Activated naive CD4-positive, alpha-beta T cell (primary cell): ENCODE measurements around the gene PCDH17.

ENCODE experiments used
- DNase-seq, 4 experiments: peaks; one replicate each; lab custom pipeline; 2025; lab: John Stamatoyannopoulos, UW

The PCDH17 gene

DNA sequence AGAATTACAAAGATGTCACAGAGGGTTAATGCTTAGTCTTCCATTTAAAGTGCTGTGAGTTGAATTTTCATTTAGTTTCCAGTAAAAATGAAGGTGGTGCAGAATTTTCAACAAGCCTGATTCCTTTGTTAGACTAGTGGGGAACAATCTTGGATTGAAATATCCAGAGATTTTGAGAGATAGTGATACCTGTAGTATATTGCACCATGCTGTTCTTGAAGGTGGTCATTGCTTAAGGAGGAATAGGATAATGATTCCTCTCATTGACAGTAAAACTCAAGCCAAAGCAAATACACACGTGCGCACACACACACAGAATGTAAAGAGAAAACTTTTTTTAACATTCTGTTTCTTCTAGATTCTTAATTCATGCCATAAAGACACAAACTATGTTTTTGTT, 5.3 kb downstream of the PCDH17 start:
- no peak for DNase-seq

DNA sequence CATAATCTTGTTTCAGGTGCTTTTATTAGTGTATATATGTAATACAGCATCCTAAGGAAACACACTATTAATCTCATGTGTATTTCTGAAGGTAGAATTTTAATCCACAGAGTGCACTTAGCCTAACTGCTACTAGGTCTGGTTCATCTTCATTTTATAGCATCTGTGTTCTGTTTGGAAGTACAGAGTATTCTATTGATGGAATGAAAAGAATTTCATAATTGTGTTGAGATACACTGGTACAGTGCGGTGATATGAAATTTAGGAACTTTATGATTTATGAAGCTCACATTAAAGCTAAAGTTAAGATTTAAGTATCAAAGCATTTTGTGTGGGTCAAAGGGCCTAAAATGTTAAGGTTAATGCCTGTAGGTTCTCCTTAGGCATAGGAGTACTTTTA, 6.0 kb downstream of the PCDH17 start:
- DNase-seq = no peak

DNA sequence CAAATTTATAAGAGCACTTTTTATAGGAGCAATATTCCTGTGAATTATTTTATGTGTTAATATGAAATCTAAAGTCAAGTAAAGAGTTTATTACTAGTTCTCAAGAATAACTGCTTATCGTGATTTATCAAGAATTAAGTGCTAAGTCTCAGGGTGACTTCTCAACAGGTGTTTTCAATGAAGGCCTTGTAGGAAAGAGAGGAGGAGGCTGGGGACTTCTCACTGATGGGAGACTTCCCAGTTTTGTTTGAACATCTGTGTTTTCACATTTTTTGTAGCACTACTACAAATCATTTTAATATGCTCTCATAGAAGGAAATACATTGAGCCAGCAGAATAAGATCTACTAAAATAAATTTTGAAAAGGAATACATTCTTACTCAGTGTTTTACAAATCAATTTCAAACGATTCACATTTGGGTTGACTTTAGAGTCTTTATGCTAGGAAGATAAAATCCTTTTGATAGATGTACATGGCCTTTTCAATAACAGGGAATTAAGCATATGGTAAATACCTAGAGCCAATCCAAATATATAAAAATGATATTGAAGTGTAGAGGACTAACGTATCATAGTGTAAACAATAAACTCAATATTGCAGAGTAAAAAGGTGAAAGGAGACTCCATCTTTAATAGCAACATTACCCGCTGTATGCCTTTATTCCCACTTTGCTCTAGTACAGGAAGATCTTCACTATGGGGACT, 6.8 kb downstream of the PCDH17 start:
- no peak for DNase-seq

DNA sequence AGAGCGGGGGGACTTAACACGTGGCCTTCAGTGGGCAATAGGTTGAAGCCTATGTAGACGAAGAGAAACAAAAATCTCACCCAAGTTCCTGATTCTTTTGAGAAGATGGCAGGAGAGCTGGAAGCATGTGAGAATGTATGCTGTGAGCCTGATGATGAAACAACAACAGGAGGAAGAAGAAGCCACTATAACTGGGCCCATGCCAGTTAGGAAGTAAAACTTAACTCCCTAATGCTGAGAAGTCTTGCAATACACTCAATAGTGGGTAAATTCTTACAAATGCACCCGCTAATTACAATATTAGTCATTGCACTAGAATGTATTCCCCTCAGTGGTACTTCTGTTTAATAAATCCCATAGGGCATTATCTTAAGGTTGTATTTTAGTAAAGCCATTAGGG, 9.1 kb downstream of the PCDH17 start:
- no peak for DNase-seq

DNA sequence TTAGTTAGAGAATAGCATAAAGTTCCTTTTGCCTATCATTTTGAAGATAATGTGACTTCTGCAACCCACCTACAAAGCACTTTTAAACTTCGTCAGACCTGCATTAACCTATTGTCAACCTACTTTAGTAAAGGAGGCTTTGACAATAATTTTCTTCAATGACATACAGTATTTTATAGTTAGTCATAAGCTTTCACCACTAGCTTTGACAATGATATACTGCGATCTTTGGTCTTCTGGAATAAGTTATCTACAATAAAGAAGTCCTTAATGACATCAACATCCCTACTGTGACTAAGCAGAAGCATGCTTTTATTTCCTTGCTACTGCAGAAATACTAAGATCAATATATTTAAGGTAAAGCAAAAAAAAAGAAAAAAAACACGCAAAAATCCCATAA, 9.5 kb downstream of the PCDH17 start:
- DNase-seq = no peak

DNA sequence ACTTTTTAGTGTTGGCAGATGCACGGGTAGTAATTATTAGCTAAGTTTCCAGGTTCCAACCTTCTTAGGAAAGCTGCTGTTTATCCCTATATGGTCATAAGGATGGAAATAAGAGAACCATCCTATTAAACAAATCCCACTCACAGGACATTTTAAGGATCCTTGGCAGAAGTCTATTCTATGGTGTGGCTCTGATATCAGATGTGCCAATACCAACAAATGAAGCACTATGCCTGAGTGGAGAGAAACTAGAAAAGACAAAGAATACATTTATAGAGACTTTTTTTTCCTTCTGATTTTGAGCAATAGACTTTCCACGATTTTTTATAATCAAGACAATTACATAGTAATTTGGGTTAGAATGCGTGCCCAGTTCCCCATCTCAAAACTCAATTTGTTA, 12.6 kb downstream of the PCDH17 start:
- no peak for DNase-seq

DNA sequence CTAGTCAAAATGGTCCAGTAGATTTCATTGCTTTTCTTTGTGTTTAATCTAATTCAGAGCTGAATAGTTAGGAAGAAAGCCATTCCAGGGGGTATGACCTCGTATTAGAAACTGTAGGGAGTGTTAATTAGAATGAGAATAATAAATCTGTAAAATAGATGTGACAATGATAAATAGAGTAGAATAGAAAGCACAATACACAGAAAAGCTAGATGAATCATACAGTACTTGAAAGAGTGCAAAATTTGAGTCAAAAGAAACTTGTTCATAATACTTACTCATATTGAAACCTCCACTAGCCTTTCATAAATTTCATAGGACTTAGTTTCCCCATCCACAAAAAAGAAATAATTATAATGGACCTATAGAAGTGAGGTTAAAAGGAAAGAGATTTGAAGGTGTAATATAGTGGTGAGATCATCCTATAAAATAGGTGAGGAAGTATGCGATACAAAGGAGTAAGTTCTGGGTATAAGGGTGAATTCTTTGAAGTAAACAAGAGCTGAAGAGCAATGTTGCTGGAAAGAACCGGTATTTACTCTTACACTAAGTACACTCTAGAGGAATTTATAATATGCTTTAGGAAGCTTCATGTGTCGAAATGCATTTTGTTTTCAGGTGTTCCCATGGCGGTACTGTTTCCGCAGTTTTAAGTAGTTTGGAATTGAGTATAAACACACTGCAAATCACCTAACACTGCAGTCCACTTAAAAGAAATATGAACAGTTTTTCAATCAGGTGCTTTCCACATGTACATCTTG, 21.9 kb downstream of the PCDH17 start:
- no peak for DNase-seq

DNA sequence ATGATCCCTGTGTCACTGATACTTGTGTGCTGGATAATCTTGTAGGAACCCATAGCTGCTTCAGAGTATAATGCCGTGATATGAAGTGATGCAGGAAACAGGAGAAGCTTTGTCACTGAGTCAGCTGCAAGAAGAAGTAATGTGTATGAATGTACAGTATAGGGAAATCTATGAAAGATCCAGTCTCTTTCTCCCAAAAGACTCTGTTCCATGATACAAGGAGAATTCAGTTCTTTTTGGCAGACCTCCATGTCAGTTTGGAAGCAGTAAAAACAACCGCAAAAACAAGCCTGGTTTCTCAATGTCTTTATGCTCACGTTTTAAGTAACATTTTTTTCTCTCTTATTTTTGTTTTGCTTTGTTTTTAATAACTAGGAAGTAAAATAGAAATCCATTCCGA, 33.9 kb downstream of the PCDH17 start:
- DNase-seq = no peak

DNA sequence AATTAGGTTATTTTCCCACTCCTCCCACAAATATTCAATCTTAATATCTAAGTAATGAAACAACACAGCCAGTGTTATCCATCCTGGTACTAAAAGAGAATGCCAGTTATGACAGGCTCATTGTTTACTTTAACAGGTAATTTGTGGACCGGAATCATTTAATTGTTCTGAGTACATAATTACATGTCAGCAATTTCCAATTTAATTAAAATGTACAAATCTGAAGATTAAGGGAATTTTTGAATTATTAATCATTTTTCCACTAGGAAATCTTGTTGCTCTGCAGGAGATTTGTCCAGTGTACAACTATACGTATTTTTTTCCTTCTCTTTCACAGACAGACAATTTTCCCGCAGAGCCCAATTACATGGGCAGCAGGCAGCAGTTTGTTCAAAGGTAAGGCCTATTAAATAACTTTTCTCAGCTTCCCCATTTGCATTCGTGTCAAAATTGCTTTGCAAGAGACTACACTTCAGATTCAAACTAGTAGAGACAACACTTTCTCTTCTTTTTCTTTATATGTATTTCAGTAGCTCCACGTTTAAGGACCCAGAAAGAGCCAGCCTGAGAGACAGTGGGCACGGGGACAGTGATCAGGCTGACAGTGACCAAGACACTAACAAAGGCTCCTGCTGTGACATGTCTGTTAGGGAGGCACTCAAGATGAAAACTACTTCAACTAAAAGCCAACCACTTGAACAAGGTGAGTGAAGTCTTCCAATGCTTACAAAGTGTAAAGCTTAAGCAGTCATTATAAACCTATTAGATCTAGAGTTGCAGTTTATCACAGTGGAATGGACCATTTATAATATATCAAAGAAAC, 34.8 kb downstream of the PCDH17 start:
- no peak for DNase-seq

DNA sequence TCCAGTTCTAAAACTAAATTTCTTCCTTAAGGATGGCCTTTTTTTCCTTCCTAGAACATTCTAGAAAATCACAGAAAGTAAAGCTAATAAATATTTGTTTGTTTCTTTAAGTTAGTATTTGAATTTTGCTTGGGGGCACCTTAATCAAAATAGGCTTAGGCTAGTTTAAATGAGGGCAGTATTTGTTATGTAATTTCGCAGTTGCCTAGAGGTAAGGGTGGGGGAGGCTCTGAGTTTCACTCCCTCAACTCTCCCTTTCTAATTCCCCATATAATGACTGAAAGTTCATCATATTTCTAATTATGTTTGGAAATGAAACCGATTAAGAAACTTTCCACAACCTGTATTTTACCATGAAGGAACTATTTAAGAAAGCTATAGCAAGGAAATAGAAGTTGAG, 40.6 kb downstream of the PCDH17 start:
- no peak for DNase-seq

DNA sequence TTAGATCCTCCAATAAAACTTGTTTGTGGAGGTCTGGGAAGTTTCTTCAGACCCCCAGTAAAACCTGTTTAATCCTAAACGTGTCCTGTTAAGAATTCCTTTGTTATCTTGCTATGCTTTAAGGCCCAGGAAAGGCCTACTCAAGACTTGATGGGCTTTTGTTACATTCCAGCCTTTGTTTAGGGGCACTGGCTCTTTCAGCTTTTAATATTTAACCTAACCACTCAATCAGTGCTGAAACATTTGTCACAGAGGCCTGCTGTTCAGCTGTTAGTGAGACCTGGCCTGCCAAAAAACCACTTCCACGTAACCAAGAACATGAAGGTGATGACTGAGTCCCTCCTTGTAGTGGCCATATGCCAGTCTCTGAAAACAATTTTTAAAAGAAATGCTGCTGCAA, 41.7 kb downstream of the PCDH17 start:
- no peak for DNase-seq

DNA sequence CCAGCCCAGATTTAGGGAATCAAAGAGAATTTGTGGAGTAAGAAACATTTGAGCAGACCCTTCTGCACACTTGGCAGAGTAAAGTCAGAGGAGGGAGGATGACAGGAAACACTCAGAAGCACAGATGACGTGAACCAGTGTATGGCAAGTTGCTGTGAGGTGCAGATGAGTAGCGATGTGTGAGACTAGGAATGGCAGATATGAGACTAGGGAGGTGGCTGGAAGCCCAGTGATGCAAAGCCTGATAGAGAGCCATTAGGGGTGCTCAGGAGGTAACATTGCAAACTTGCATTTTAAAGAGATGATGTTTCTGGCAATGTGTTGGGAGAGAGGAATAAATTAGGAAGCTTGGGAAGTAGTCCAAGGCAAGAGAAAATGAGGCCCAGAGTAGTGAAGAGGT, 44.0 kb downstream of the PCDH17 start:
- DNase-seq = no peak

DNA sequence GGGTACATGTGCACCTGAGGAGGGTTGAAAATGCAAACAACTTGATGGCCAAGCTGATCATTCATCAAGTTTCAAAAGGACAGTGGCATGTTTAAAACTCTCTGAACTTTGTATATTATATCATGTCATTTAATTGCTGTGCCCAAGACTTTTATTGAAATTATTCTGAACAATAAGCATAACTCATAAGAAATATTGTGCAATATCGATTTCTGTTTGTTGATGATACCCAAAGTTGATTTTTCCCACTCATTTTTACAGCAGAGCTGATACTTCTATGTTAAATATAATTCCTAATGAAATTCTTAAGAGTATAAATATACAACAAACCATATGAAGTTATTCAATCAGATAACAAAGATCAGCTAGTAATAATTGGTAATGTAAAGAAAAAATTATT, 49.1 kb downstream of the PCDH17 start:
- DNase-seq = no peak

DNA sequence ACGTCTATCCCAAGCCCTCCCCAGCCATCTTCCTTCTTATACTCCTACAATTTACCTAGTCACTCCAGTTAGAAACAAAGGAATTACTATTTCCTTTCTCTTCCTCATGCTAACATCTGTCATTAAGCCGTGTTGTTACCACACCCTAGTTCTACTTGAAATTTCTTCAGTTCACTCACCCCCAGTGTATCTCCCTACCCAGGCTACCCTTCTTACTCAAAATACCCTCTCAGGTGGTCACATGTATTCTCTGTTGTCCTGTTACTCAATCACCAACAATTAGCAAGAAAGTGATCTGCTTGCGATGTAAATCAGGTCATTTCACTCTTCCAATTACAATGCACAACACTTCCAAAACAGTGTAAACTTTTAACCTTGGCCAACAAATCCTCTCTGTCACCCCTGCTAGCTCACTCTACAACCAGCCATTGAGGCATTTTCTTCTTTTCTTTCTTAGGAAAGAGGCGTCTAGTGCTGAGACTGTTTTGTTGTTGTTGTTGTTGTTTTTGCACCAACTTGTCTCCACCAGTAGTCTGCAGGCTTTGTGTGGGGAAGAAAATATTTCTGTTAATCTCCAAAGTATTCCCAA, 50.7 kb downstream of the PCDH17 start:
- DNase-seq = no peak

DNA sequence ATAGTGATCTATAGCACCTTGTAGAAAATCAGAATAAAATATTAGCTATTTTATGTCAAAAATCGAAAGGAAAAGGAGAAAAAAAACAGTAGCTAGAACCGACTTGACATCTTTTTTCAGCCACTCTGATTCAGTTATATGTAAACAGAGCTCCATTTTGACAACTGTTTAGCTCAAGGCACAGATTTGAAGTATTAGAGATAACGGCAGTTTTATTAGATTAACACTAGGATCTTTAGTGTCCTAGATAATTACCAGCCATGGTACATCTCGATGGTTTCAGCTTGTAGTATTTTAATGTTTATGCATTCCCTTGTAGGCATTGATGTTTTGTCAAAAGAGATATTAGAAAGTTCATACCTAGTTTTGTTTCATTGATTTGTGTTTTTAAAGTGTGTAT, 67.3 kb downstream of the PCDH17 start:
- no peak for DNase-seq

DNA sequence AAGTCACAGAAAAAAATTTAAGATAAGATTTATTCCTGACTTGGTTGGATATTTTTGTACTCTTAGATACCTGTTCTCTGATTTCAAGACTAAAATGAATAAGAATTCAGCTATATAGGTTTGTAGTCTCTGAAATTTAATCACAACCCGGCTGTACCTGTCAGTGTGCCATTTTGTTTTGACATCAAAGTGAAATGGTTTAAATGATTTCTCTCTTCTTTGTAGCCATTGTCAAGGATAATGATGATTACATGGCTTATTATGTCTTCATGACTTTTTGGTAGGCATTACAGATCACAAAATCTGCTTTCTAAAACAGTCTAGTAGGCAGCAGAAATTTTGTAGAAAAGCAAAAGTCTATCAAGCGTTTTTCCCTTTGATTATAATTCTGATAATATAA, 72.5 kb downstream of the PCDH17 start:
- DNase-seq = no peak

DNA sequence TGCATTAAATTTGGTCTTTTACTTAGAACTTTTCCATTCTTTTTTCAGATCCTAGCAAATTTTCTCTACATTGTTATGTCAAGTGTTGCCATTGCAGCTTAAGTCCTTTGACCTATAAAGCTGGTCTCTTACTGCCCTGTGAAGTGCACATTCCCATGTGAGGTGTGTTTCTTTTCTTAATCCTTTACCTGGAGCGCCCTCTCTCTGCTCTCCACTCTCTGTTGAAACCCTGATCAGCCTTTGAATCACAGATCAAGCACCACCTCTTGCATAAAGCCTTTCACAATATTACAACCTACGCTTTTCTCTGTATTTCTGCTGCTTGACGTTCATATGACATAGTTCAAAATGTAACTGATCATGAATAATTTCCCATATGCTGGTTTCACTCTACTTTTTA, 84.8 kb downstream of the PCDH17 start:
- no peak for DNase-seq

DNA sequence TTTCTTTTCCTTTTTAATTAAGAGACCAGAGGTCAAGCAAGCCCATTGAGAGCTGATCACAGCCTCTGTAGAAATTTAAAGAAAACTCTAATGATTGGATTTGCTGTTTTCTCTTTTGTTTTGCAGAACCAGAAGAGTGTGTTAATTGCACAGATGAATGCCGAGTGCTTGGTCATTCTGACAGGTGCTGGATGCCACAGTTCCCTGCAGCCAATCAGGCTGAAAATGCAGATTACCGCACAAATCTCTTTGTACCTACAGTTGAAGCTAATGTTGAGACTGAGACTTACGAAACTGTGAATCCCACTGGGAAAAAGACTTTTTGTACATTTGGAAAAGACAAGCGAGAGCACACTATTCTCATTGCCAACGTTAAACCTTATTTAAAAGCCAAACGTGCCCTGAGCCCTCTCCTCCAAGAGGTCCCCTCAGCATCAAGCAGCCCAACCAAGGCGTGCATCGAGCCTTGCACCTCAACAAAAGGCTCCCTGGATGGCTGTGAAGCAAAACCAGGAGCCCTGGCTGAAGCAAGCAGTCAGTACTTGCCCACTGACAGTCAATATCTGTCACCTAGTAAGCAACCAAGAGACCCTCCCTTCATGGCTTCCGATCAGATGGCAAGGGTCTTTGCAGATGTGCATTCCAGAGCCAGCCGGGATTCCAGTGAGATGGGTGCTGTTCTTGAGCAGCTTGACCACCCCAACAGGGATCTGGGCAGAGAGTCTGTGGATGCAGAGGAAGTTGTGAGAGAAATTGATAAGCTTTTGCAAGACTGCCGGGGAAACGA, 93.1 kb downstream of the PCDH17 start:
- DNase-seq = no peak

DNA sequence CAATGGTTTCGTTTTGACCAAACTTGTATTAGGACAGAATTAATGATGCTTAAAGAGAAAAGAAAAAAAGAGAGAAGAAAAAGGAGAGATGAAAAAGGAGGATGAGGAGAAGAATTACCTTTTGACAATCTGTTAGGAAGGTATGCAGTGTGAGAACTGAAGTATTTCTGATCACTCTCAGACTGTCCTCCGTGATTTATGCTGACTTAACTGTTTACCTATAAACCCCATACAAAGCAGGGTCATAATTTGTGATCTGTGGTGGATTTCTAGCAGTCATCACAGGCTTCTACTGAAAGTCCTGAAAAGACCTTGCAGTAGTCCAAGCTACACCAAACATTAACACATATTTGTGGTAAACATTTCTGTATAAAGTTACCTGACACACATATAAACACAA, 93.9 kb downstream of the PCDH17 start:
- DNase-seq = no peak

DNA sequence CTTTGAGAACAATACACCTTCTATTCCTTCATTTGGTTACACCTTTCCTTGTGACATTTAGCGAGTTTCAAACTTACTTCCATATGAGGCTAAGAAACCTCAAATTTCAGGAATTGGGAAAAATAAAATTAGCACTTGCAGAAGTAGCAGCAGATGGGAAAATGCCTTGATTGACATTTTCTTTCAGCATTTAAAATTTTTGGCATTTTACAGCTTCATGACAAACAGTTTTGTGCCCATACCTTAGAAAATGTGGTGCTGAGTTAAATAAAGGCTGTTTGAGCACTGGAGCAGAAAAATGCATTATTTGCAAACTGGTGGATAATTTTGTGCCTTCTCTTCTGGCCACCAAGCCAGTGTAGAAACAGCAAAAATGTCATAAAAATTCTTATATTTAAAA, 95.4 kb downstream of the PCDH17 start:
- no peak for DNase-seq

DNA sequence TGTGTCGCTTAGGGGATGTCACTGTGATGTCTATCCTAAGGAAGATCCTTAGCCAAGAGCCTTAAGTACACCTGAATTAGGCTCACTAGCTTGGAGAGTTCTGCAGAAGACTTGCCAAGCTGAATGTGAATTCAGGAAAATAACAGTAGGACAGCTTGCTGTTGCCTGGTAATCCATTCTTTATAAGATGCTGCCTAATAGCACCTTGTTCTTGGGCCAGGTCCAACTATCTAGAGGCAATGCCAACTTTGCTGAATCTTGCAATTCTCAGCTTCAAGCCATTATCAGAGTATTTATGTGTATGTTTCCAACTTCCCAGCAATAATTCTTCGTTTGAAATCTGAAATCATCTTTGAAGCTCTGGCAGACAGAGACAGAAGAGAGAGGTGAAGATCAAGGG, 102.8 kb downstream of the PCDH17 start:
- DNase-seq = no peak

DNA sequence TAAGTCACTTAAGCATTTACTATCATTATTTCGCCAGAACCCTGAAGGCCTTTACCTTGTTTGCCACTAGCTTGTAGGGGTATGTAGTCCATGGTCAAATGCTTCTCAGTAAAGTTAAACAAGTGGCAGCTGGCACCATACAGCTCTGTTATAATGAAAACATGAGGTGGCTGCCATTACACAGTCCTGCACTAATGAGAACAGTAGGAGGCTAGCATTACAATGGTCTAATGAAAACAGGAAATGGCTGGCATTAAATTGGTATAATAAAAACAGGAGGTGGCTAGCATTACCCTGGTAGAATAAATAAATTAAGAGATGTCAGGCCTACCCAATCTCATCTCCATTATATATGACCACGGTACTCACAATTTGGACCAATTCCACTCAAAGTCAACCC, 107.5 kb downstream of the PCDH17 start:
- no peak for DNase-seq
